DND-41 (cell line): Measurements from ENCODE around the gene VAPB.

Experiments
- ATAC-seq: fragments of 200-7000 bp; cut with Tn5 transposase; 3 replicates; pipeline ENCODE4 v1.9.1; 2021; ENCODE audit warnings: low read depth; ENCODE audit not compliant: insufficient read depth
- DNase-seq: peaks from one replicate; pipeline ENCODE4 v3.0.0-alpha.2; 2020
- H2AFZ ChIP-seq: 2 replicates; pipeline ENCODE4 v1.6.0; 2012; ENCODE audit warnings: low read depth, low read length
- H3K27ac ChIP-seq: 2 replicates; pipeline ENCODE4 v1.5.1; 2012; ENCODE audit warnings: low read length, inconsistent platforms
- H3K27me3 ChIP-seq: fragments of 200-600 bp; sonication (generic); 2 replicates; pipeline ENCODE4 v1.6.0; 2012; ENCODE audit warnings: low read length, mild to moderate bottlenecking, inconsistent platforms; ENCODE audit not compliant: insufficient read depth, poor library complexity
- H3K36me3 ChIP-seq: 2 replicates; pipeline ENCODE4 v1.5.1; 2012; ENCODE audit warnings: low read length, inconsistent platforms; ENCODE audit not compliant: insufficient read depth
- H3K4me1 ChIP-seq: 2 replicates; pipeline ENCODE4 v1.5.1; 2012; ENCODE audit warnings: mild to moderate bottlenecking, low read length; ENCODE audit not compliant: insufficient read depth
- H3K4me2 ChIP-seq: 2 replicates; pipeline ENCODE4 v1.6.0; 2012; ENCODE audit warnings: mild to moderate bottlenecking, moderate library complexity, low read length, inconsistent platforms; ENCODE audit not compliant: insufficient read depth
- H3K4me3 ChIP-seq, 2 experiments: fragments of 200-600 bp in 1 of 2; shearing (Covaris generic) in 1 of 2; 2 replicates each; pipeline ENCODE4 v1.5.1; 2012 to 2016; ENCODE audit warnings: inconsistent platforms in 2 of 2, low read length in 2 of 2, mild to moderate bottlenecking in 2 of 2, low read depth in 1 of 2, moderate library complexity in 1 of 2
- H3K79me2 ChIP-seq: 2 replicates; pipeline ENCODE4 v1.6.0; 2012; ENCODE audit warnings: low read length, inconsistent platforms; ENCODE audit not compliant: insufficient read depth
- H3K9ac ChIP-seq: 2 replicates; pipeline ENCODE4 v1.6.0; 2012; ENCODE audit warnings: low read depth, mild to moderate bottlenecking, inconsistent platforms, low read length, moderate library complexity
- H3K9me3 ChIP-seq: 2 replicates; pipeline ENCODE4 v1.5.1; 2012; ENCODE audit warnings: low read length, moderate library complexity, mild to moderate bottlenecking, inconsistent platforms; ENCODE audit not compliant: insufficient read depth, severe bottlenecking
- H4K20me1 ChIP-seq: 2 replicates; pipeline ENCODE4 v1.6.0; 2012; ENCODE audit warnings: low read length; ENCODE audit not compliant: insufficient read depth
- EZH2 ChIP-seq: IDR thresholded peaks from 3 replicates; pipeline ENCODE4 v1.6.1; 2012; ENCODE audit warnings: borderline replicate concordance, low read depth, mild to moderate bottlenecking, moderate library complexity, low read length, inconsistent platforms; ENCODE audit not compliant: severe bottlenecking
- TF ChIP-seq, protein P1 (sequence below): IDR thresholded peaks from 2 replicates; pipeline ENCODE4 v1.5.1; 2012; ENCODE audit warnings: borderline replicate concordance, low read length, moderate library complexity, mild to moderate bottlenecking; ENCODE audit not compliant: poor library complexity, severe bottlenecking; ENCODE audit errors: extremely low read depth

Gene VAPB

DNA sequence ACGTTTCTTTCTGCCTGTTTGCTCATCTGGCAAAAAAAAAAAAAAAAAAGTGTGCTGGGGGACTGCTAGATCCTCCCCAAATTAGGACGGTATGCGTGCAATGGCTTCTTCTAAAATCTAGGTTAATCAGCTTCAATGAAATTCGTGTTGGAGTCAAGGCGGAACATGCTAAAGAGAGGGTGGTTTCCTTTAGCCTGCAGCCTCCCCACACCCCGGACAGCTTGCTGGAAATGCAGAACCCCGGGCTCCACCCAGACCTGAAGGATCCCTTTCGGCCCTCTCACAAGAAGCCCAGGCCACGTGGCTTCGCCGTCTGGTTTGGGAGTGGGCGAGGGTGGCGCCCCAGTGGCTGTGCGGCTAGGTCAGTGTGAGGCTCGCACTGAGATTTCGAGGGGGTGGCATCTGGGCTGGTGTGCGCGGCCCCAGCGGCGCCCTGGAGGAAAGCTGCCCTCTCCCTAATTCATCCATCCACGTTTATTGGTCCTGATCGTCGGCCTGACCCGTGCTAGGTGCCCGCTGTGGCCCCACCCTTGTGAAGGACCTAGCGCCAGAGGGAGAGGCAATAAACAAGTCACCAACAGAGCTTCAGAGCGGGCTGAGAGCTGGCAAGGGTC lies 77.2 kb downstream of the VAPB start:
- peaks cover 8% of the 10 kb centered on the region; the same call in 1 of the 2 replicates for H4K20me1 ChIP-seq
- no peaks in the 10 kb centered on the region for H3K79me2 ChIP-seq
- no peaks in the 10 kb centered on the region for H3K9me3 ChIP-seq
- no peaks in the 10 kb centered on the region for H3K4me1 ChIP-seq
- no peaks in the 10 kb centered on the region for H3K27me3 ChIP-seq
- H3K9ac ChIP-seq: no peak overlapping the region
- H3K27ac ChIP-seq: no peak overlapping the region
- H3K36me3 ChIP-seq: no peaks in the 10 kb centered on the region
- no peak for ATAC-seq
- no peak for DNase-seq
- no peak overlapping the region for H3K4me2 ChIP-seq
- H3K4me3 ChIP-seq: no peak overlapping the region
- no peak overlapping the region for H2AFZ ChIP-seq
- TF ChIP-seq, protein P1, sequence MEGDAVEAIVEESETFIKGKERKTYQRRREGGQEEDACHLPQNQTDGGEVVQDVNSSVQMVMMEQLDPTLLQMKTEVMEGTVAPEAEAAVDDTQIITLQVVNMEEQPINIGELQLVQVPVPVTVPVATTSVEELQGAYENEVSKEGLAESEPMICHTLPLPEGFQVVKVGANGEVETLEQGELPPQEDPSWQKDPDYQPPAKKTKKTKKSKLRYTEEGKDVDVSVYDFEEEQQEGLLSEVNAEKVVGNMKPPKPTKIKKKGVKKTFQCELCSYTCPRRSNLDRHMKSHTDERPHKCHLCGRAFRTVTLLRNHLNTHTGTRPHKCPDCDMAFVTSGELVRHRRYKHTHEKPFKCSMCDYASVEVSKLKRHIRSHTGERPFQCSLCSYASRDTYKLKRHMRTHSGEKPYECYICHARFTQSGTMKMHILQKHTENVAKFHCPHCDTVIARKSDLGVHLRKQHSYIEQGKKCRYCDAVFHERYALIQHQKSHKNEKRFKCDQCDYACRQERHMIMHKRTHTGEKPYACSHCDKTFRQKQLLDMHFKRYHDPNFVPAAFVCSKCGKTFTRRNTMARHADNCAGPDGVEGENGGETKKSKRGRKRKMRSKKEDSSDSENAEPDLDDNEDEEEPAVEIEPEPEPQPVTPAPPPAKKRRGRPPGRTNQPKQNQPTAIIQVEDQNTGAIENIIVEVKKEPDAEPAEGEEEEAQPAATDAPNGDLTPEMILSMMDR: no peak
- TF ChIP-seq EZH2: no peak

DNA sequence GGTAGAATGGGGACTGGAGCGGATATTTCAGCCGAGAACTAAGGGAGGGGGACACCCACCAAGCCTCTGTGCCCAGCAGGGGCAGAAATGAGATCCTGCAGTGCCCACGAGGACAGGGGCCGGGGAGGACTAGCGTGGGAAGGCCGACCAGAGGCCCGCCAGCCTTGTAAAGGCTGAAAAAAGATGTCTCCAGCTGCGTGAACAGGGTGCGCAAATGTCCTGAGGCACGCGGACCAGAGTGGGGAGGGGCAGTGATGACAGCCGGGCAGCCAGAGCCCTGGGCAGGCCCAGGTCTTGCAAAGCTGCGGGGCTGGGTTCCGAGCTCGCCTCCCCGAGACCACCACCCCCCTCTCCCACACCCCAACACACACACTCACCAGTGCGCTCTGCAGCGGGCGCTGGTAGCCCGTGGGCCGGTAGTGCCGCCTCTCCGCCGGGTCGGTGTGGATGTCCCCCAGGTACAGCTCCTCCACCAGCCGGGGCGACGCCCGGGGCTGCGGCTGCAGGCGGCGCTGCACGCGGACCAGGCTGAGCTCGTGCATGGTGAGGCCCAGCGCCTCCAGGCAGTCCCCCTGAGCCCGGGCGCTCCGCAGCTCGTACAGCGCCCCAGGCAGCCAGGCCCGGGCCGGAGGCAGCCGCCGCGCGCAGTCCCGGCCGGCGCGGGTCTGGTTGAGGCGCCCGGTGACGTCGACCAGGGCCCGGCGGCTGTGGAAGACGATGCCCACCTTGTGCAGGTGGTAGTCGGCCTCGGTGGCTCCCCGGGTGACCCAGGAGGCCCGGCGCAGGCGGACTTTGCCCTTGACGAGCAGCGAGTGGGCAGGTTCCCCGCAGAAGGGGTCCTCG lies 77.9 kb downstream of the VAPB start:
- peaks cover 12% of the 10 kb centered on the region; the same call in 1 of the 2 replicates for H4K20me1 ChIP-seq
- H2AFZ ChIP-seq: no peak overlapping the region
- no peaks in the 10 kb centered on the region for H3K4me1 ChIP-seq
- no peak overlapping the region for H3K27ac ChIP-seq
- no peak overlapping the region for H3K4me2 ChIP-seq
- no peak overlapping the region for H3K4me3 ChIP-seq
- no peaks in the 10 kb centered on the region for H3K79me2 ChIP-seq
- TF ChIP-seq, protein P1: no peak
- no peak for TF ChIP-seq EZH2
- no peaks in the 10 kb centered on the region for H3K9me3 ChIP-seq
- ATAC-seq (no peak), DNase-seq (no peak)
- H3K27me3 ChIP-seq: no peaks in the 10 kb centered on the region
- H3K36me3 ChIP-seq: no peaks in the 10 kb centered on the region
- H3K9ac ChIP-seq: no peak overlapping the region

DNA sequence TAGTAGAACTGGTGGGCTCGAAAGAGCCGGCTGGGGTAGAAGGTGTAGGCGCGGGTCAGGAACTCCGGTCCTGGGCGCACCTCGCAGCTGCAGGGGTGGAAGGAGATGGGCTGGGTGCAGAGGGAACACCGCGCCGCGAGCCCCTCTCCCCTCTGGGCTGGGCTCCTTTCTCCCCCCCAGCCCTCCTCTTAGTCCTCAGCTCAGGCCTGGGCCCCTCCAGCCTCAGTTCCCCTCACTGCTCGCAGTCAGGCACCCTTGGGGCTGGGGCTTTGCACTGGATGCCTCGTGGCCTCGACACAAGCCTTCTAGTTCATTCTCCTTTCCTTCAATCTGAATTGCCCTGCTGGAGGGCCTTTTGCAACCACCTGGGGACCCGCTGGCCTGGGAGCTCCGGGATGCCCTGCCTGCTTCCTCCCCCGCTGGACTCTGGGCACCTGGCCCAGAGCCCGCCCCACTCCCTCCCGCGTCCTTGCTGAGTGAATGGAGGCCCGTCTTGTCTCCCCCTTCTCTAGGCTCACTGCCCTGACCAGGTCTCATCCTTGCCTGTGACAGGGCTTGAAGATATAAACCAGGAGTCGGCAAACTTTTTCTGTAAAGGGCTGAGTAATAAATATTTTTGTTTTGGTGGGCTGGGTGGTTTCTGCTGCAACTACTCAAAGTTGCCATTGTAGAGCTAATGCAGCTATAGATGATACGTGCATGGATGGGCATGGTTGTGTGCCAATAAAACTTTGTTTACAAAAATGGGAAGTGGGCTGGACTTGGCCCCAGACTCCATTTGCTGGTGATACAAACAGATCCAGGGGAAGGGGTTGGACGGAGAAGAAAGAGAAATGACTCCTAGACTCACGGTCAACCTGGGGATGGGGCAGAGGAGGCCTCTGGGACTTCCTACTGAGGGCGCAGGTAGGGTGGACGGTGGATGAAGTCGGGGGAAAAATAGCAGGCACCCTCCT lies 78.8 kb downstream of the VAPB start:
- no peaks in the 10 kb centered on the region for H3K27me3 ChIP-seq
- no peak for DNase-seq
- no peak for TF ChIP-seq EZH2
- TF ChIP-seq, protein P1: no peak
- no peak overlapping the region for H3K27ac ChIP-seq
- no peak overlapping the region for H3K4me3 ChIP-seq
- no peaks in the 10 kb centered on the region for H3K4me1 ChIP-seq
- no peak overlapping the region for H3K9ac ChIP-seq
- H3K36me3 ChIP-seq: no peaks in the 10 kb centered on the region
- no peak overlapping the region for H3K4me2 ChIP-seq
- H4K20me1 ChIP-seq: peaks cover 12% of the 10 kb centered on the region; the same call in 1 of the 2 replicates
- no peak for ATAC-seq
- no peaks in the 10 kb centered on the region for H3K79me2 ChIP-seq
- no peaks in the 10 kb centered on the region for H3K9me3 ChIP-seq
- no peak overlapping the region for H2AFZ ChIP-seq
